Small intestine (tissue), 7 donors: Measurements from ENCODE around the gene ARHGAP10. TPM values are rescaled to one million over a fixed set of nuclear protein-coding genes. Genes with fewer than 3 reads are reported as not detected.

Source experiments
- DNase-seq, 2 donors: peaks; one replicate each; pipeline versions ENCODE4 v3.0.0 to v3.0.0-alpha.2; 2013
- FAIRE-seq: peaks from 2 replicates; lab custom pipeline; 2012; peaks lifted over from hg19 to GRCh38; lab: Jason Lieb, UNC
- H3K27ac ChIP-seq, 3 donors: one replicate each; pipeline ENCODE4 v1.5.1; 2013; ENCODE audit warnings: low read length in 2 of 3, mild to moderate bottlenecking in 2 of 3, control low read depth in 1 of 3, inconsistent platforms in 1 of 3, low read depth in 1 of 3, moderate library complexity in 1 of 3
- H3K27me3 ChIP-seq, 3 donors: one replicate each; pipeline ENCODE4 v1.6.1; 2013; ENCODE audit warnings: low read length in 3 of 3, inconsistent platforms in 1 of 3; ENCODE audit not compliant: control insufficient read depth in 3 of 3, insufficient read depth in 3 of 3
- H3K36me3 ChIP-seq, 3 donors: one replicate each; pipeline ENCODE4 v1.6.1; 2013; ENCODE audit warnings: low read length in 3 of 3, inconsistent platforms in 1 of 3, low read depth in 1 of 3, mild to moderate bottlenecking in 1 of 3, moderate library complexity in 1 of 3; ENCODE audit not compliant: control insufficient read depth in 3 of 3, insufficient read depth in 2 of 3
- H3K4me1 ChIP-seq, 3 donors: one replicate each; pipeline ENCODE4 v1.6.1; 2013; ENCODE audit warnings: low read length in 2 of 3, inconsistent platforms in 1 of 3, low read depth in 1 of 3, mild to moderate bottlenecking in 1 of 3, moderate library complexity in 1 of 3; ENCODE audit not compliant: control insufficient read depth in 3 of 3, insufficient read depth in 2 of 3
- H3K4me3 ChIP-seq, 3 donors: one replicate each; pipeline ENCODE4 v1.5.1; 2013; ENCODE audit warnings: low read length in 3 of 3, control low read depth in 1 of 3, inconsistent platforms in 1 of 3, low read depth in 1 of 3, mild to moderate bottlenecking in 1 of 3, moderate library complexity in 1 of 3
- H3K9me3 ChIP-seq, 2 donors: one replicate each; pipeline ENCODE4 v1.6.1; 2013; ENCODE audit warnings: low read depth in 1 of 2, low read length in 1 of 2; ENCODE audit not compliant: control insufficient read depth in 2 of 2, insufficient read depth in 1 of 2
- WGBS, 3 donors: extraction: QIAGEN DNeasy Blood & Tissue Kit; methylation state at CpG; one replicate each; pipeline ENCODE4 v1.1.7; 2013; 5-methylcytosine and 5-hydroxymethylcytosine counted together
- polyA plus RNA-seq, 4 donors: library from polyadenylated mRNA; stranded (reverse) in 3 of 4; unstranded in 1 of 4; fragments of 200-250 nt in 3 of 4; fragments of 120-200 nt in 1 of 4; gene quantifications; one replicate each; pipeline versions ENCODE4 v1.2.1 to v1.2.3, GENCODE V29; 2013
- donor health status: healthy with polysubstance abuse.
- donor health status: control.
- donor health status: control.
- donor health status: Bipolar disorder and iron deficiency.
- donor health status: healthy.

Gene ARHGAP10
- polyA plus RNA-seq, 4 donors: 3.4 to 13.2 (median 6.7) TPM

DNA sequence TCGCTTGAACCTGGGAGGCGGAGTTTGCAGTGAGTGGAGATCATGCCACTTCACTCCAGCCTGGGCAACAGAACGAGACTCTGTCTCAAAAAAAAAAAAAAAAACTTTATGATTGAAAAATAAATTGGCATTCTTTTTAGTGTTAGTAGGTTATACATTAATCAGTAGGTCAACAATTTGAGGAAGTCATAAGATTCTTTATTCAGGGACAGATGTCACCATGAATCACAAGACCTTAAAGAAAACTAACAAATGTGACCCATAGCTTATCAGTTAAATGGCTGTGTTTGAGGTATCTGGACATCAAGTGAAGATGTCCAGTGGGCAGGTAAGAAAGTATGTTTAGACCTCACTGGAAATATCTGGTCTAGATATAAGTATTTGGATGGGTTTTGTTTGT, 38.7 kb upstream of the ARHGAP10 start:
- DNase-seq: peak; percentile 11 to 40
- Histone ChIP-seq H3K36me3 (no peaks in the 10 kb centered on the region), H3K4me1 (peaks cover 0 to 5% (median 0%) of the 10 kb centered on the region in 3 donors), H3K27me3 (no peaks in the 10 kb centered on the region), H3K27ac (no peak overlapping the region), H3K4me3 (no peak overlapping the region), H3K9me3 (no peaks in the 10 kb centered on the region)
- FAIRE-seq: no peak
- WGBS, 3 donors: 25 to 68% (median 27%) methylated on average over 3 of the region's 3 CpGs

DNA sequence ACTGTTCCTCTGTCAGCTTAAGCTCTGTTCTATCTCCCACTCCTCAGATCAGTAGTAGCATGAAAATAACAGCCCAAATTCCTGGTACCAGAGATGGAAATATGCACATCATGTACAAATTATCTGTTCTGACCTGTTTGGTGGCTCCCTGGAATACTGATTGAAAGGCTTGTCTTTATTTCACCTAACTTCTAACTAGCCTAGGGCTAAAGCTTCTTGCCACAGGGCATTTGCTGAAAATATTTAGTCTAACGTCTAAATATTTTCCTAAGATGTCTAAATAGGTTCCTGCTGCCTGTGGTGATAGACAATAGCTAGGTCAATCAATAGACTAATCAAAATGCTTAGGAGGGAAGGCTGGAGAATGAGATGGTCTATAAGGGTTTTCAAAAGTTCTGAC, 35.0 kb upstream of the ARHGAP10 start:
- 60 to 71% (median 70%) methylated on average over 1 of the region's 1 CpG for WGBS, 3 donors
- H3K27ac ChIP-seq: no peak overlapping the region
- FAIRE-seq (no peak), DNase-seq (no peak)
- H3K4me3 ChIP-seq: no peak overlapping the region
- no peaks in the 10 kb centered on the region for H3K36me3 ChIP-seq
- peaks cover 0 to 3% (median 0%) of the 10 kb centered on the region in 3 donors for H3K27me3 ChIP-seq
- H3K9me3 ChIP-seq: peaks cover 0 to 5% of the 10 kb centered on the region in 2 donors
- H3K4me1 ChIP-seq: peaks cover 0 to 5% (median 0%) of the 10 kb centered on the region in 3 donors

DNA sequence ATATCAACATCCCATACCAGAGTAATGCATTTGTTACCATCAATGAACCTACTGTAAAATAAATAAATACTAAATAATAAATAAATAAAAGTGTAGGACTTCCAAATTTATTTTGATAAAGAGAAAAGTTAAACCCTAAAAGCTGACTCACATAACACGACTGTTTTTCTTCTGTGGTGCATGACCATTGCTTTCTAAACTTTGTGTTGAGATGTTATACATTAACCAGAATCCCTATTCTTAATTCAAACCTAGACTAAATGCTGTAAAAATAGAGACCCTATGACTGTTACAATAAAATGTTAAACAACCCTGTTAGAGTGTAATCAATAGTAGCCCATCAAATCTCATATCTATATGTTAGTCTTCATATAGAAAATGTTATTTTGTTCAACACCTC, 27.0 kb upstream of the ARHGAP10 start:
- Histone ChIP-seq H3K27me3 (peaks cover 0 to 3% (median 0%) of the 10 kb centered on the region in 3 donors), H3K4me1 (no peaks in the 10 kb centered on the region), H3K27ac (no peak overlapping the region), H3K9me3 (peaks cover 0 to 5% of the 10 kb centered on the region in 2 donors), H3K36me3 (no peaks in the 10 kb centered on the region), H3K4me3 (no peak overlapping the region)
- no peak for DNase-seq
- 15 to 43% (median 39%) methylated on average over 1 of the region's 1 CpG for WGBS, 3 donors
- FAIRE-seq: no peak

DNA sequence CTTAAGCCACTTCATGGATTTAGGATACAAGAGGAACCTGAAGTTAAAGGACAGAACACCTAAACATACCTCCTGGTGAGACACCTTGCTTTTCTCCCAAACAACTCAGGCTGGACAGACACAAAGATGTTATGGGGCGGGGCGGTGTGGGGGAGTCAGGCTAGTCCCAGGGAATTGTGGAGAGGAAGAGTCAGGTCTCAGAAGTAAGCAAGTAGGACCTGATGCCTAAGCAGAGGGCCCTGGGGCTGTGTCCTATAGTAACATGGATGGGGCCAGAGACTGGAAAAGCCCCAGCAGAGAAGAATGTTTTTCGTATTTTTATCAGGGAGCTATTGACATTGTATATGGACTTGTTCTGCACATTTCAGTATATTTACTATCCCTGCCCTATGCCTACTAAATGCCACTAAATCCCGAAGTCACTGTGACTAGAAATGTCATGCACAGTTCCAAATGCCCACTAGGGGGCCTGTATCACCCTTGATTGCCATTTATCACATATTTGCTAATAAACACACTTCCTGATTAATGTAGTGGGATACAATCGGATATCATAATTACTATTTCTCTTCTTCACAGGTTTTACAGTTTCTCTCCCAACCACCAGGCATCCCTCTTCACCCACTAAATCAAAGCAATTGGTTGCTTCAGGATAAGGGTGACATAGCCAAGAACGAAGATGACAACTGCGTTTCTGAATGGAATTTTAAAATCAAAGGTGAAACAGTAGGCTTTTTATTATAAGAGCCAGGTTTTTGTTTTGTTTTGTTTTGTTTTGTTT, 23.8 kb upstream of the ARHGAP10 start:
- no peaks in the 10 kb centered on the region for H3K36me3 ChIP-seq
- DNase-seq: peak; percentile 64 to 72
- H3K27ac ChIP-seq: no peak overlapping the region
- H3K27me3 ChIP-seq: no peaks in the 10 kb centered on the region
- FAIRE-seq: peak; percentile 93
- no peaks in the 10 kb centered on the region for H3K4me1 ChIP-seq
- H3K4me3 ChIP-seq: no peak overlapping the region
- no peaks in the 10 kb centered on the region for H3K9me3 ChIP-seq
- WGBS, 3 donors: 32 to 45% (median 32%) methylated on average over 7 of the region's 7 CpGs

DNA sequence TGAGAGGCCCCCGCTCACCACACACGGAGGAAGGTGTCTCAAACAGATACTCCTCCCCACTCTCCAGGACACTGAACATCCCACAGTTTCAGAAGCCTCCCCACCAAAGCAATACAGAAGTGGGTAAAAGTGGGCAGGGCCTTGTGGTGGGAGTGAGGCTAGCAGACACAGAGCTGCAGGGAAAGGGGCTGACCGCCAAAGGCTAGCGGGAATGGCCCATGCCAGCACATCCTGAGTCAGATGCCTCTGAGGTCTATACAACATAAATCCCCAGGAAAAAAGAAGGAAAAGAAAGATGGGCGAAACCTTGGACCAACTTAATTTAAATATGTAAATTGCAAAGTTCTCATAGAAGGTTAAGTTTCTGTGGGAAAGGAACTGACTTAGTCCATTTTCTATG, 21.9 kb upstream of the ARHGAP10 start:
- no peak for FAIRE-seq
- WGBS, 3 donors: 85 to 94% (median 87%) methylated on average over 5 of the region's 5 CpGs
- Histone ChIP-seq H3K27ac (no peak overlapping the region), H3K27me3 (no peaks in the 10 kb centered on the region), H3K4me3 (no peak overlapping the region), H3K9me3 (no peaks in the 10 kb centered on the region), H3K36me3 (no peaks in the 10 kb centered on the region), H3K4me1 (no peaks in the 10 kb centered on the region)
- DNase-seq: no peak

DNA sequence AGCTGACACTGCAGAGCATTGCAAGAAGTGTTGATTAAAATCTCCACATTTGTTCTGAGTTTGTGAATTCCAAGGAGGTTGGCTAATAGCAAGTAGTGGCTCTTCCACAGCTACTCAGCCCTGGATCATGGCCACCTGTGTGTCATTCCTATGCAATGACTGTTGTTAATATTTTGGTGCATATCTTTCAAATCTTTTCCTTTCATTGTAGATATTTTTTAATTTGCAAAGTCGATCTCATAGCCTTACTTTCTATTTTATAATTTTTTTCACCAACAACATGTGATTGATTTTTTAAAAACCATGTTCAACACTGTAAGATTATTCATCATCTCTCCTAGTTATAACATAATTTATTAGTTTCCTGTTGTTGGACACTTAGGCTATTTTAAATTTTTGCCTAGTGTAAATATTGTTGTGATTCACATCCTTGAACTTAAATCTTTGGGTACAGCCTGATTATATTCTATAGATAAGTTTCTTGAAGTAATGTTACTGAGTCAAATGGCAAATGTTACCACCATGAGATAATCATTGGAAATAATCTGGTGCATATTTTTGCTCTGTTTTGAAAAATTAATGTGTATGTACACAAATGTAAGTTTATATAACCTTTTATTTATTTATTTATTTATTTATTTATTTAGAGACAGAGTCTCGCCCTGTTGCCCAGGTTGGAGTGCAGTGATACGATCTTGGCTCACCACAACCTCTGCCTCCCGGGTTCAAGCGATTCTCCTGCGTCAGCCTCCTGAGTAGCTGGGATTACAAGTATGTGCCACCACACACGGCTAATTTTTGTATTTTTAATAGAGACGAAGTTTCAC, 17.1 kb upstream of the ARHGAP10 start:
- Histone ChIP-seq H3K27ac (no peak overlapping the region), H3K36me3 (no peaks in the 10 kb centered on the region), H3K4me3 (no peak overlapping the region), H3K4me1 (no peaks in the 10 kb centered on the region), H3K27me3 (no peaks in the 10 kb centered on the region), H3K9me3 (no peaks in the 10 kb centered on the region)
- DNase-seq (no peak), FAIRE-seq (no peak)
- 93 to 95% (median 94%) methylated on average over 8 of the region's 8 CpGs for WGBS, 3 donors

DNA sequence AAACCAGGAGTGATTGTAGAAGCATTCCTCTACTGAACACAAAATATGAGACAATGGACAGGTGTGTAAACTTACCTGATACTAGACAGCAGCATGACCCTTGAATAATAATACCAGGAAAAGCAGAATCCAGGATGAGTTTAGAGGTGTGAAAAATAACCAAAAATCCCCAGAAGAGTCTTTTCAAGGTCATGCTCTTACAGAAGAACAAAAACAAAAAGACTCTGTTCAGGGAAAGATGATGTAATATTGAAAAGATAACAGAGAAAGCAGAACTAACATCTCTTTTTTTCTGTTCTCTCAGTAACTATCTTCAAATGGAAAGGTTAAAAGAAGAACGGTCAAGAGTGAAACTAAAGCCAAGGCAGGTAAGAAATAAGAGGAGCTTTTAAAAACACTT, 14.0 kb upstream of the ARHGAP10 start:
- no peak overlapping the region for H3K4me3 ChIP-seq
- no peak overlapping the region for H3K27ac ChIP-seq
- H3K4me1 ChIP-seq: peaks cover 0 to 5% (median 1%) of the 10 kb centered on the region in 3 donors
- no peaks in the 10 kb centered on the region for H3K36me3 ChIP-seq
- 58 to 74% (median 62%) methylated on average over 1 of the region's 1 CpG for WGBS, 3 donors
- DNase-seq (no peak), FAIRE-seq (no peak)
- no peaks in the 10 kb centered on the region for H3K27me3 ChIP-seq
- H3K9me3 ChIP-seq: no peaks in the 10 kb centered on the region

DNA sequence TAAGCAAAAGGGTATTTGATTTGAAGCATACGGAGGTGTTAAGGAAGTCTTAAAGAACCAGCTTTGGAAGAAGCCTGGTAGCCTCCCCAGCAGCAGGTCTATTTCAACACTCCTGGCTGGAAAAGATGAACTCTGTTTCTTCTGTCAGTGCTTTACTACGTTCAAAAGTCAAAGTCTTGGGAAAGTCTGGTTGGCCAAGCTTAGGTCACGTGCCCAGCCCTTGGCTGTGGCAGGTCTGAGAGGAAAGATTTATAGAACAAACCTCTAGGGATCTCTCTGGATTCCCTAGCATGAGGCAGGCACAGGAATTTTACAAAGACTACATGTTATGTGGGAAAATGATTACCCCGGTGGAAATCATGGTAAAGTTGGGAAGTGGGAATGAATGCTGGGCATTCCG, 8.6 kb upstream of the ARHGAP10 start:
- Histone ChIP-seq H3K9me3 (no peaks in the 10 kb centered on the region), H3K4me1 (peaks cover 0 to 7% (median 4%) of the 10 kb centered on the region in 3 donors), H3K36me3 (no peaks in the 10 kb centered on the region), H3K27ac (peak overlapping the region in 1 of 3 donors; percentile 73), H3K4me3 (no peak overlapping the region), H3K27me3 (no peaks in the 10 kb centered on the region)
- FAIRE-seq (no peak), DNase-seq (peak; percentile 91 to 92)
- 25 to 55% (median 41%) methylated on average over 5 of the region's 5 CpGs for WGBS, 3 donors
